Stimulated activated CD4-positive, alpha-beta T cell treated with anti-CD3 and anti-CD28 coated beads, Interleukin-12 subunit alpha, Interleukin-12 subunit beta, amount 100 ng/mL, for 24 hours (primary cell): ENCODE results near the gene TEX53.

Source experiments
- DNase-seq, 2 experiments: peaks; one replicate each; pipeline ENCODE4 v3.0.0-alpha.2; 2020; ENCODE audit warnings: low read depth in 2 of 2

TEX53 gene

GRCh38 chr9:114657705-114658104, at the start of gene TEX53:
Gene TEX53, minus strand, starts transcription at chr9:114657805. Its CDS starts 31 bp downstream, at chr9:114657774.
- DNase-seq, result no peak

GRCh38 chr9:114706711-114707110, 49.1 kb upstream of the TEX53 start:
- no peak for DNase-seq

DNA sequence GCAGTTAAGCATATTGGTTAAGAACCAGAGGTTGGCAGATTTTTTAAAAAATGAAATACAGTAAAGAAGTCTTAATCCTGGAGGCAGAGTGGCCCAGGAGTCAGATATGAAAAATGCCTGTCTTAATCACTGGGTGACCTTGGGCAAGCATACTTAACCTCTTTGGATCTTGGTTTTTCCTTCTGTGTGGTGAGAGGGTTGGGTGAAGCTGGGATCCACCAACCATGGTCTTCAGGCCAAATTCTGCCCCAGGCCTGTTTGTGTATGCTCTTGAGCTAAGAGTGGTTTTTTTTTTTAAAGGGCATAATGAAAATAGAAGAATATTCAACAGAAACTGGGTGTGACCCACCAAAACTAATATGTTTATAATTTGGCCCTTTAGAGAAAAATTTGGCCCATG, 44.4 kb upstream of the TEX53 start:
- no peak for DNase-seq

GRCh38 chr9:114697951-114698351, 40.3 kb upstream of the TEX53 start:
- no peak for DNase-seq

DNA sequence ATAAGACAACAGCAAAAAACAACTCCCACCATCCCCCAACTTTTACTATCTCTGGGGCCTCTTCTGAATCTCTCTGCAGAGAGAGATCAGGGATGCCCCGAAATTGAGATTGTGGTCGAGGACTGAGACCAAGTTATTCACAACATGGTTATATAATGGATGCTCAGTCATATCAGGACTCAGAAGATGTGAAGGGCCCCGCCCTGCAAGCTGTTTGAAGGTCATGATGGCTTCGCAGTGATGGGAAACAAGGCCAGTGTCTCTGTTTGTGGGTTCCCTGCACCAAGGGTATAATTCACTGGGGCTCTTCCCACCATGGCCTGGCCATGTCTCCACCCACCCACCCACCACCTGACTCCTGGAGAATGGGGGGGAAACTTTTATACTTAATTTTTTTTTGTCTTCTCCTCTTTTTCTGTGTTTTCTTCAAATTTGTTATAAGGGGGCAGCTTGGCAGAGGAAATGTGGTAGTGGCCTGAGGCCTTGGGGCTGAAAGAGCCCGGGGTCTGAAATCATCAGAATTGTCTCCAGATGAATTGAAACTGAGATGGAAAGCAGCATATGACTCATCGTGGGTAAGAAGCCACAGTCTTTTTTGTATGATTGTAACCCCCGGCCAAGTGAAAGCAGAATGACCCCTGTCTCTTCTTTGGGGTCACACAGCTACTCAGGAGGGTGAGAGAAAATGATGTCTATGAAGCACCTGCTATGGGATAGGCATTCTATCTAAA, 39.4 kb upstream of the TEX53 start:
- peak in 1 of 2 experiments; percentile 69 for DNase-seq

DNA sequence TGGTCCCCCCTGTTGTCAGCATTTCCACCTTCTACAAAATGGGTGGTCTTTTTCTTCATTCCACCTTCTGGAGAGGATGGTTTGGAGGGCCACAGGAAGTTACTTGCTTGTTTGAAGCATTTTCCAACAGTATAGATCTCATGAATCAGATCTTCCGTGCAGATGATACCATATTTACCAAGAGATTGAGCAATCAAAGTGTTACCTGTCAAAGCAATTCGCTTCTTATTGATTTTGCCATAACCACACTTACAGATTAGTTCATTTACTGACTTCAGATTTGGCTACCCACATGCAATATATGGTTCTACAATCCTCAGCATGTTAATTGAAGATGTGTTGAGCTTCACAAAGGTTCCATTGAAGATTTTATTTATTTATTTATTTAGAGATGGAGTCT, 38.3 kb upstream of the TEX53 start:
- no peak for DNase-seq

- no peak for DNase-seq
Measured at GRCh38 chr9:114694719-114695269, 37.2 kb upstream of the TEX53 start.

DNA sequence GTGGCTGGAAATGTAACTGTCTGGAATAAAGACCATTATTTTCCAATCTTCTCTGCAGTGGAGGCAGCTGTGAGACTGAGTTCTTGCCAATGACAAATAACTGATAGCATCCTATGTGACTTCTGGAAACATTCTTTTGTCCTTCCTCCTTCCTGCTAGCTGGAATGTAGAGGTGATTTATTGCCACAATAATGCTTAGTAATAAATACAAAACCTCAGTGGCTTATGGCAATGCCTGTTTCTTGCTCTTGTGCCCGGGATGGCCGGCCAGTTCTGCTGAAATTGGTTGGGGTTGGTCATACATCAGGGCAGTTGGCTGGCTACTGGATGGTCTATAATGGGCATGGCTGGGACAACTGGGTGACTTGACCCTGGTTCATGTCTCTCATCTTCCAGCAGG, 36.5 kb upstream of the TEX53 start:
- no peak for DNase-seq

GRCh38 chr9:114693248-114693855, 35.7 kb upstream of the TEX53 start:
- DNase-seq, result no peak

GRCh38 chr9:114691956-114692295, 34.3 kb upstream of the TEX53 start:
- DNase-seq, result no peak

DNA sequence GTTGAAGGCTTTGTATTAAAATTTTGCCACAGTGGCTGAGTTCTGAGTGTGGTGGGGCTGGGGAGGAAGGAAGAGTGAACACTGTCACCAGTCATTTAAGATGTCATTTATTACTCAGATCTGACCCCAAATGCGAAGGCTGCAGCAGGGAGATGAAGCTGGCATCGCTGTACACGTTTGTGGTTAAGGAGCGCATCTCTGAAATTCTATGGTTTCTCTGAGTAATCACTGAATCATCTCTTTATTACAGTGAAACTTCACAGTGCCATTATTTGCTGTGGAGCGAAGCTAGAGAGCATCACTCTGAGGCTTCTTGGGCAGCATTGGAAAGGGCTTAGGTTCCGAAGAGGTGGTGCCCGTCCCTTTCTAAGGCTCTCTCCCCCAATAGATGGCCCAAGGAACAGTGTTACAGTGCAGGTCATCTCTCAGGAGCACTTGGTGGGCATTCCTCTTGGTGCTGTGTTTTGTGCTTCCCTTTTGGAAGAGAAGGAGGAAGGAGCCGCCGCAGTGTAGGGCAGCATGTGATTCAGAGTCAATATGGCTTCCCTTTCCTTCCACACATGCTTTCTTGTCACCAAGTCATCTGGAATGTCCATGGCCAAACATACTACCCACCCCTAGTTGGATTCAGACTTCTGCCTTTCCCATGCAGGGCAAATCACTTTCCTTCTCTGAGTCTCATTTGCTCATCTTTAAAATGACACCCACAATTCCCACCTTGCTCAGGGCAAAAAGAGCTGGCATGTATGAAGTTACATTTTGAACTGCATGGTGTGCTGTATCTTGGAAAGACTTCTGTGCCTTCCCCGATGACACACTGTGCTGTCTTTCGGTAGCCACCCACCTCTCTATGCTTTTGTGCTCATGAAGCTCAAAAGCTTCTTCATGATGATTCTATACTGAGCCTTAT, 33.7 kb upstream of the TEX53 start:
- DNase-seq, result peak; percentile 53 to 58

DNA sequence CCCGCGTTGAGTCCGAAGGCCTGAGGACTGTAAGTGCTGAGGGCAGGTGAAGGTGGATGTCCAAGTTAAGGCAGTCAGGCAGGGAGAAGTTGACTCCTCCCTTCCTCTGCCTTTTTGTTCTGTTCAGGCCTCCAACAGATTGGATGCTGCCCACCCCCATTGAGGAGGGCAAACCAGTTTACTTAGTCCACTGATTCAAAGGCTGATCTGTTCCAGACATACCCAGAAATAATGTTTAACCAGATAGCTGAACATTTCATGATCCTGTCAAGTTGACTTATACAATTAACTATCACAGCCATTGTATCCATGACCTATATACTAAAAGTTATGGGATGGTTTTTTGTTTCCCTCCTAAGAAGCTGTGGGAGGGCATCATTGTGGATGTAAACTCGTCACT, 32.7 kb upstream of the TEX53 start:
- no peak for DNase-seq

GRCh38 chr9:114689813-114690212, 32.2 kb upstream of the TEX53 start:
- DNase-seq, result no peak

GRCh38 chr9:114688909-114689610, 31.5 kb upstream of the TEX53 start:
- DNase-seq, result no peak

DNA sequence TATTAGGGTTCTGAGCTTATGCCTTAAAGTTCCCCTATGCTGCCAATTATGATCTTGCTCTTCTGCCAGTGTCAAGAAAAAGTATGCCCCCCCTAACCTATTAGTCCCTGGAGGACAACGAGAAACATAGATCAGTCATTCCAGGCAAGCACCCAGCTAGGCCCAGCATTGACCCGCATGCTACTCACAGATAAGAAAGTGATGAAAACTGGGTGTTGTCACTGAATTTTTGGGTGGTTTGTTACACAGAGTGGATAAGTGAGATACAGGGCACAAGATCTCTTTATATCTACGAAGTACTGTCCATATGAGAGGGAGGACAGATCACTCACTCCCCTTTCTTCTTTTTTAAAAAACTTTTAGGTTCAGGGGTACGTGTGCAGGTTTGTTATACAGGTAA, 30.8 kb upstream of the TEX53 start:
- DNase-seq, result no peak

DNA sequence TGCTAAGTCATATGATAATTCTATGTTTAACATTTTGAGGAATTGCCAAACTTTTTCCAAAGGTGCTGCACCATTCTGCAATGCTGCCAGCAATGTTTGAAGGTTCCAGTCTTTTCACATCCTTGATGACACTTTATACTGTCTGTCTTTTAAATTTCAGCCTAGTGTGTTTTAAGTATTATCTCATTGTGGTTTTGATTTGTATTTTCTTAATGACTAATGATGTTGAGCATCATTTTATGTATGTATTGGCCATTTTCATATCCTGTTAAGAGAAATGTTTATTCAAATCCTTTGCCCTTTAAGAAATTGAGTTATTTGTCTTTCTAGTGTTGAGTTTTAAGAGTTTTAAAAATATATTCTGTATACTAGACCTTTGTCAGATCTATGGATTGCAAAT, 29.4 kb upstream of the TEX53 start:
- no peak for DNase-seq

GRCh38 chr9:114685951-114686350, 28.3 kb upstream of the TEX53 start:
- DNase-seq, result no peak

DNA sequence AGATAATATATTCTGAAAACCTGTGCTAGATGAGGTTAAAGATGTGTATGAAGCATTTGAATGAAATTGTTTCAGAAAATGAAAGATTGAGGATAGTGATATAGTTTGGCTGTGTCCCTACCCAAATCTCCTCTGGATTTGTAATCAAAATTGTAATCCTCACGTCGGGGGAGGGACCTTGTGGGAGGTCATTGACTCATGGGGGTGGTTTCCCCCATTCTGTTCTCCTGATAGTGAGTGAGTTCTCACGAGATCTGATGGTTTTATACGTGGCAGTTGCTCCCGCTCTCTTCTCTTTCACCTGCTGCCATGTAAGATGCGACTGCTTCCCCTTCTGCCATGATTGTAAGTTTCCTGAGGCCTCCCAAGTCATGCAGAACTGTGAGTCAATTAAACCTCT, 26.4 kb upstream of the TEX53 start:
- DNase-seq, result no peak

DNA sequence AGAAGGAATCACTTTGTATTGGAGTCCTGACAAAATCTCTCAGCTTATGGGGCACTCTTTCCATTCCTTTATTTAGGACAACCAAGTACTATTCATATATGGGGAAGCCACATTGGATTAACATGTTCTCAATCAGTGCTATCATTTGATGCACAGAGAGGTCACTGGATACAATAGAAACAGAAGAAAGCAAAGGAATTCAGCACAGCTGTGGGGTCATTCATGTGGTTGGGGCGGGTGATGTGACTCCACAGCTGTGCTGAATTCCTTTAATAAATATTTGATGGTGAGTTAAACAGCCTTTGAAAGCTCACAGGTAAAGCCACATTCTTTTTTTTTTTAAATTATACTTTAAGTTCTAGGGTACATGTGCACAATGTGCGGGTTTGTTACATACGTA, 25.2 kb upstream of the TEX53 start:
- DNase-seq, result no peak

- DNase-seq, result peak; percentile 65 to 78
Measured at GRCh38 chr9:114681594-114682332, 24.2 kb upstream of the TEX53 start, which contains the start of gene TEX48. Gene TEX48, minus strand, starts transcription at chr9:114682192. Its CDS starts 10,469 bp downstream, at chr9:114671723.
